Activated B cell treated with CpG ODN at 0.5 μM for 24 hours (primary cell): Measurements from ENCODE around the gene NR2E1. TPM values are rescaled to one million over a fixed set of nuclear protein-coding genes. Genes with fewer than 3 reads are reported as not detected.

Experiments used
- ATAC-seq: fragments of 200-7000 bp; cut with Tn5 transposase; one replicate; pipeline ENCODE4 v1.10.0; 2021; ENCODE audit warnings: low read depth, mild to moderate bottlenecking, moderate library complexity
- CTCF ChIA-PET: fragments of 350-600 bp; sonication (Branson Sonifier 250); formaldehyde crosslinking; loops from one replicate; lab custom pipeline; 2021; ENCODE audit warnings: antibody characterized with exemption; lab: Charles Lee
- POLR2A ChIA-PET: fragments of 350-600 bp; sonication (Branson Sonifier 250); formaldehyde crosslinking; loops from one replicate; lab custom pipeline; 2021; ENCODE audit warnings: antibody characterized with exemption; lab: Charles Lee
- DNase-seq: peaks from one replicate; pipeline ENCODE4 v3.0.0; 2022
- H3K27ac Mint-ChIP-seq: one replicate; pipeline ENCODE4 v1.8.0; 2020; ENCODE audit warnings: mixed read lengths
- H3K27me3 Mint-ChIP-seq: one replicate; pipeline ENCODE4 v1.8.0; 2021; ENCODE audit warnings: mixed read lengths
- H3K36me3 Mint-ChIP-seq: one replicate; pipeline ENCODE4 v1.8.0; 2021; ENCODE audit warnings: low read depth, mixed read lengths
- H3K4me1 Mint-ChIP-seq: one replicate; pipeline ENCODE4 v1.8.0; 2021; ENCODE audit warnings: mixed read lengths
- H3K4me3 Mint-ChIP-seq: one replicate; pipeline ENCODE4 v1.8.0; 2020; ENCODE audit warnings: mild to moderate bottlenecking, mixed read lengths
- H3K9me3 Mint-ChIP-seq: one replicate; pipeline ENCODE4 v1.8.0; 2020; ENCODE audit warnings: mixed read lengths
- intact Hi-C: fragments of 100-400 bp; cut with micrococcal nuclease; formaldehyde crosslinking; loops from one replicate; pipeline ENCODE4 v1.15.1; 2024
- total RNA-seq: library from RNA; stranded (reverse); gene quantifications from 2 replicates; pipeline ENCODE4 v1.2.3, GENCODE V29; 2022
- TF ChIP-seq, protein P1 (sequence below): fragments of 200-600 bp; IDR thresholded peaks from one replicate; pipeline ENCODE4 v1.8.0; 2022; ENCODE audit warnings: antibody characterized with exemption, mild to moderate bottlenecking

Gene NR2E1
- total RNA-seq, 1 donor from 2014 or later: not detected

- Mint-ChIP-seq H3K27ac (no peak overlapping the region), H3K36me3 (no peaks in the 10 kb centered on the region), H3K4me1 (no peaks in the 10 kb centered on the region), H3K27me3 (peaks cover 17% of the 10 kb centered on the region), H3K9me3 (no peaks in the 10 kb centered on the region), H3K4me3 (no peak overlapping the region)
- CTCF ChIA-PET: no interaction called here
- DNase-seq (no peak), ATAC-seq (no peak)
- intact Hi-C loops: no loop called here
- POLR2A ChIA-PET: no interaction called here
- TF ChIP-seq, protein P1, sequence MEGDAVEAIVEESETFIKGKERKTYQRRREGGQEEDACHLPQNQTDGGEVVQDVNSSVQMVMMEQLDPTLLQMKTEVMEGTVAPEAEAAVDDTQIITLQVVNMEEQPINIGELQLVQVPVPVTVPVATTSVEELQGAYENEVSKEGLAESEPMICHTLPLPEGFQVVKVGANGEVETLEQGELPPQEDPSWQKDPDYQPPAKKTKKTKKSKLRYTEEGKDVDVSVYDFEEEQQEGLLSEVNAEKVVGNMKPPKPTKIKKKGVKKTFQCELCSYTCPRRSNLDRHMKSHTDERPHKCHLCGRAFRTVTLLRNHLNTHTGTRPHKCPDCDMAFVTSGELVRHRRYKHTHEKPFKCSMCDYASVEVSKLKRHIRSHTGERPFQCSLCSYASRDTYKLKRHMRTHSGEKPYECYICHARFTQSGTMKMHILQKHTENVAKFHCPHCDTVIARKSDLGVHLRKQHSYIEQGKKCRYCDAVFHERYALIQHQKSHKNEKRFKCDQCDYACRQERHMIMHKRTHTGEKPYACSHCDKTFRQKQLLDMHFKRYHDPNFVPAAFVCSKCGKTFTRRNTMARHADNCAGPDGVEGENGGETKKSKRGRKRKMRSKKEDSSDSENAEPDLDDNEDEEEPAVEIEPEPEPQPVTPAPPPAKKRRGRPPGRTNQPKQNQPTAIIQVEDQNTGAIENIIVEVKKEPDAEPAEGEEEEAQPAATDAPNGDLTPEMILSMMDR: no peak
These were observed 21.7 kb downstream of the NR2E1 start for GRCh38 chr6:108187519-108187918.

DNA sequence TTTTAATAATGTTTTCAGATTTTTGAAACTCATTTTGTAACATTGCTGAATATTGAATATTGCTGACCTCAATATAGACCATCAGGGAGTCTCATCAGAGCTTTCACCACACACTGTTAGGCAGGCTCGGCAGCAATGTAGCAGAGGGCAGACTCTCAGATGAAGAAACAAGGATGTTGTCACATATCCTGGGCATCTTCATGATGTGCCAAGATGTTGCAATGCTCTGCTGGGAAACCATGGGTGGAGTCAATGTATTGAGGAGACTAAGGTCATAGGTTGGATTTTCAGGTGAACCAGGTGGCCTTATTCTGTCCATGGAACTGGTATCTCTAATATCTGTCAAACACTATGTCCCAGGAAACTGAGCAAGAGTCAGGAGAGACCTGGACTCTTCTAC lies 27.3 kb downstream of the NR2E1 start:
- H3K9me3 Mint-ChIP-seq: no peaks in the 10 kb centered on the region
- DNase-seq (no peak), ATAC-seq (no peak)
- intact Hi-C loops: no loop called here
- H3K27ac Mint-ChIP-seq: no peak overlapping the region
- H3K4me3 Mint-ChIP-seq: no peak overlapping the region
- TF ChIP-seq, protein P1: no peak
- ChIA-PET POLR2A (interaction anchor here (0.6 kb wide), 1 partner anchor 261 kb away, joined by 3 read pairs; no protein-coding TSS in a partner anchor), CTCF (no interaction called here)
- H3K4me1 Mint-ChIP-seq: no peaks in the 10 kb centered on the region
- H3K36me3 Mint-ChIP-seq: no peaks in the 10 kb centered on the region
- peaks cover 18% of the 10 kb centered on the region for H3K27me3 Mint-ChIP-seq

DNA sequence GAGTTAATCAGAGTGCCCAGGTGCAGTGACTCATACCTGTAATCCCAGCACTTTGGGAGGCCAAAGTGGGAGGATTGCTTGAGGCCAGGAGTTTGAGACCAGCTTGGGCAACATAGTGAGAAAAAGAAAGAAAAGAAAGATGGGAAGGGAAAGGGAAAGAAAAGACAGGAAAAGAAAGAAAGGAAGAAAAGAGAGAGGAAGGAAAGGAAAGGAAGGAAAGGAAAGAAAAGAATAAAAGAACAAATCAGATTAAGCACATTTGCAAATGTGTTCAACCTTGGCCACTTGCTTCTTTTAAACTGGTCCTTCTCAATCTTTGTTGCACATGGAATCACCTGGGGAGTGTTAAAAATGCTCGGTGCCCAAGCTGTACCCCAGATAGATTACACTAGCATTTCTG lies 28.0 kb downstream of the NR2E1 start:
- no peak overlapping the region for H3K4me3 Mint-ChIP-seq
- H3K36me3 Mint-ChIP-seq: no peaks in the 10 kb centered on the region
- intact Hi-C loops: no loop called here
- H3K4me1 Mint-ChIP-seq: no peaks in the 10 kb centered on the region
- POLR2A ChIA-PET: interaction anchor here (0.6 kb wide), 1 partner anchor 32 kb away, joined by 3 read pairs; no protein-coding TSS in a partner anchor
- CTCF ChIA-PET: no interaction called here
- H3K27ac Mint-ChIP-seq: no peak overlapping the region
- TF ChIP-seq, protein P1: no peak
- no peaks in the 10 kb centered on the region for H3K9me3 Mint-ChIP-seq
- DNase-seq (no peak), ATAC-seq (no peak)
- peaks cover 18% of the 10 kb centered on the region for H3K27me3 Mint-ChIP-seq

DNA sequence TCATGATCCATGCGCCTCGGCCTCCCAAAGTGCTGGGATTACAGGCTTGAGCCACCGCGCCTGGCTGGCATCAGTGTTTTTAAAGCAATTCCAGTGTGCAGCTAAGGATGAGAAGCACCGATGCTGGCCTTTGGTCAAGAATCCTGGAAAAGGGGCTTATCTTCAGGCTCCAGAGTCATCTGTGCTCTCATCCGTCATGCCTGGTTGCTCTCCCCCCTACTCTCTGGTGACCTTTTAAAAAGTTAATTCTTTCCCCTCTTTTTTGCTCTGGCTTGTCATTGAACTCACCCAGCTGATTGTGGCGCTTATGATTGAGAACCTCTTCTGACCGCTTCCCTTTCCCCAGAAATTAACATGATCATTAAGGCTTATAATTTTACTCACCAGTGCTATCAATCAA lies 28.7 kb downstream of the NR2E1 start:
- Mint-ChIP-seq H3K4me1 (no peaks in the 10 kb centered on the region), H3K36me3 (no peaks in the 10 kb centered on the region), H3K9me3 (no peaks in the 10 kb centered on the region), H3K27ac (no peak overlapping the region), H3K27me3 (peaks cover 16% of the 10 kb centered on the region), H3K4me3 (no peak overlapping the region)
- ChIA-PET POLR2A (no interaction called here), CTCF (no interaction called here)
- TF ChIP-seq, protein P1: no peak
- intact Hi-C loops: no loop called here
- ATAC-seq: no peak
- DNase-seq: no peak

GRCh38 chr6:108195209-108195608 lies 29.4 kb downstream of the NR2E1 start:
- Mint-ChIP-seq H3K27ac (no peak overlapping the region), H3K27me3 (peaks cover 14% of the 10 kb centered on the region), H3K9me3 (no peaks in the 10 kb centered on the region), H3K4me1 (no peaks in the 10 kb centered on the region), H3K36me3 (peaks cover 2% of the 10 kb centered on the region), H3K4me3 (no peak overlapping the region)
- DNase-seq (no peak), ATAC-seq (no peak)
- ChIA-PET POLR2A (no interaction called here), CTCF (no interaction called here)
- intact Hi-C loops: no loop called here
- TF ChIP-seq, protein P1: no peak
